Measurements from ENCODE around the gene HOXA10.

HOXA10 gene

DNA sequence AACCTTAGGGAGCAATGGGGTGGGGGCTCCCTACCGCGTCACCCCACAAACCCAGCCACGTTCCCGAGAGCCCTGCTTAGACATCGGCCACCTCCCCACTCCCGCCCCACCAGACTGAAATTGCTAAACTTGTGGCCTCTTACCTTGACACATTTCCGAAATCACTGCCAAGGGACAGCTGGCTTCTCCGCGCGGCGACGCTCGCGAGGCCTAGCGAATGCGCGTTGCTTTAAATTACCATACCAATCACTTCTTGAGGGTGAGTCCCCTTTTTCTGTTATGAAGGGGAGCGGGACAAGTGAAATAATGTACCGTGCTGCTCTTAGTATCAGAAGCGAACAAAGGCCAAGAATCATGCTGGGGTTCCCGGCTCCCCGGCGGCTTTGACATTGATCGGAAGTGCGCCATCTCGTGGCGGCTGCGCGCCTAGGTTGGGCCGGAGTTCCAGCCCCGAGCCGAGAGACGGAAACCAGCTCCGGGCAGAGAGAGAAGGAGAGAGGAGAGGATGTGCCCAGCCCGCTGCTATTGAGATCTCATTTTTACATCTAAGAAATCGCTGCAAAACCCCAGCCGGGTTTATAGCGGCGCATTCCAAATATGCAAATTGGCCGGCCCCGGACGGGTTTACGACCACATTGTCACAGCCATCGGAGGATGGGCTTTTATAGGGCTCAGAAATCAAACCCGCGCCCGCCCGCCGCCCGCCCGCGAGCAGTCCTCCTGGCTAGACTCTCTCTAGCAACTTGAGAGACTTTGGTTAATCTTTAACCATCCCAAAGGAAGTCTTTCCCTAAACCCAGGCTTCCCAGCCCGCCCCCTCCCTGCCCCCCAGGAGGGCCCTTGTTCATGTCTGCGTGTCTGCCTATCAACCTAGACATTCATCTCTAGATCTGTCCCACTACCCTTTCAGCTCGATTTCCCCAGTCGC is 5.6 kb upstream of the HOXA10 start:
- DNase-seq (ENCODE audit: low read depth) = peak; percentile 57

DNA sequence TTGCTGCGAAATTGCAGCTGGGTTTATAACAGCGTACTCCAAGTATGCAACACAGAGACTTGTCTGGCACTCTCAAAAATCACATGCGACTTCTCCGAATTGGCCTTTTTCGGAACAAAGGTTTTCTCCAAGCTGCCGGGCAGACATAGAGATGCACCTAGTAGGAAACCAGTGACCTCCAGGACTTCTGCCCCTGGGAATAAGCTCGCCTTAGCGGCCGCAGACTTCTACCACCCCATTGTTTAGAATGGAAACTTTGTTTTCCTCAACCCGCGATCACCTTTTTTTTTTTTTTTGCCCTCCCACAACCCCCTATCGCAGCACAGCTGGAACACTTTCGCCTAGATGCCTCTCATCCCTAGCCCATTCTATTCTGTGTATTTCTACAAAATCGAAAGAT is 4.9 kb upstream of the HOXA10 start:
- no peak overlapping the region for H3K4me3 ChIP-seq (ENCODE audit: low read length)
- TF ChIP-seq, protein P1, sequence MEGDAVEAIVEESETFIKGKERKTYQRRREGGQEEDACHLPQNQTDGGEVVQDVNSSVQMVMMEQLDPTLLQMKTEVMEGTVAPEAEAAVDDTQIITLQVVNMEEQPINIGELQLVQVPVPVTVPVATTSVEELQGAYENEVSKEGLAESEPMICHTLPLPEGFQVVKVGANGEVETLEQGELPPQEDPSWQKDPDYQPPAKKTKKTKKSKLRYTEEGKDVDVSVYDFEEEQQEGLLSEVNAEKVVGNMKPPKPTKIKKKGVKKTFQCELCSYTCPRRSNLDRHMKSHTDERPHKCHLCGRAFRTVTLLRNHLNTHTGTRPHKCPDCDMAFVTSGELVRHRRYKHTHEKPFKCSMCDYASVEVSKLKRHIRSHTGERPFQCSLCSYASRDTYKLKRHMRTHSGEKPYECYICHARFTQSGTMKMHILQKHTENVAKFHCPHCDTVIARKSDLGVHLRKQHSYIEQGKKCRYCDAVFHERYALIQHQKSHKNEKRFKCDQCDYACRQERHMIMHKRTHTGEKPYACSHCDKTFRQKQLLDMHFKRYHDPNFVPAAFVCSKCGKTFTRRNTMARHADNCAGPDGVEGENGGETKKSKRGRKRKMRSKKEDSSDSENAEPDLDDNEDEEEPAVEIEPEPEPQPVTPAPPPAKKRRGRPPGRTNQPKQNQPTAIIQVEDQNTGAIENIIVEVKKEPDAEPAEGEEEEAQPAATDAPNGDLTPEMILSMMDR (IDR thresholded peaks at IDR 0.05; ENCODE audit: insufficient read depth, low read depth, low read length, missing control alignments) = no peak
- no peak for DNase-seq (ENCODE audit: low read depth)

More for the DNA sequence above, 5.6 kb upstream of the HOXA10 start:
- H3K4me3 ChIP-seq (ENCODE audit: low read length) = no peak overlapping the region
- TF ChIP-seq, protein P1 (IDR thresholded peaks at IDR 0.05; ENCODE audit: insufficient read depth, low read depth, low read length, missing control alignments) = peak; percentile 76

DNA sequence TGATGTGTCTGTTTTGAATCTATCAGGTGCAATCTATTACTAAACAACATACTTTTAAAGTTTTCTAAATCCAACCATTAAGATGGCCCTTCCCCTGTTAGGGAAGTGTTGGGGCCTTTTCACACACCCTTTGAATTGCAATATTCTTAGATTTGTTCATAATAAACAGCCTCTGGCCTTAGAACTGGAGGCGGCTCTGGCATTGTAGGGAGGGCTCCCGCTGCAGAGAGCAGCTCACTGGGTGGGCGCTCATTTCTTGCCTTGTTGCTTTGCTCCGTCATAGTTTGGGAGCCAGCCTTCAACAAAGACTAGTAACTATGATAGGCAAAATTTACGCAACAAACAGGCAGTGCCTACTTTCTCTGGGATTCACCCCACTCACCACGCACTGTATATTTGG is 4.2 kb upstream of the HOXA10 start:
- TF ChIP-seq, protein P1 (IDR thresholded peaks at IDR 0.05; ENCODE audit: insufficient read depth, low read depth, low read length, missing control alignments) = no peak
- DNase-seq (ENCODE audit: low read depth) = no peak
- H3K4me3 ChIP-seq (ENCODE audit: low read length) = no peak overlapping the region

DNA sequence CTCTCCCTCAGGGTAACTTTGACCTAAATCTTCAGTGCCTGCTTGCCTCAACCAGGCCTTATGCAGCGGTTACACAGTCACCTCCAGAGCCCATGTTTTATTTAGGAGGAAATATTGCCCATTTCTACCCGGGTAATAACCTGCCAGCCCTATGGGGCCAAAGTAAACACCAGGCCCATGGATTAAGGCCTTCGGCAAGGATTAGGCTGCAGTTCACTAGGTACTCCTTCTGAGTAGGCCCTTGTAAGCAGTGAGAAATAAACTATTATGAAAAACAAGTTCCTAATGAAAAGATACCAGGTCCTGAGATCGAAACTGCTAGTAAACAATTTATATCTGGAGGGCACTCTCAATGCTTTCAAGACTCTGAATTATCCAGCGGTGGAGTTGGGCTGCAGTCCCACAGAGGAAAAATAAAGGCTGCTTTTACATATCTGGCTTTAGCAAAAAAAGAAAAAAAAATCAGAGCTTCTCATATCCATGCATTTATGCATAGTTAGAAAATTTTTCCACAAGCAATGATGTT is 3.7 kb upstream of the HOXA10 start:
- H3K4me3 ChIP-seq (ENCODE audit: low read length) = no peak overlapping the region
- DNase-seq (ENCODE audit: low read depth) = no peak
- TF ChIP-seq, protein P1 (IDR thresholded peaks at IDR 0.05; ENCODE audit: insufficient read depth, low read depth, low read length, missing control alignments) = no peak

DNA sequence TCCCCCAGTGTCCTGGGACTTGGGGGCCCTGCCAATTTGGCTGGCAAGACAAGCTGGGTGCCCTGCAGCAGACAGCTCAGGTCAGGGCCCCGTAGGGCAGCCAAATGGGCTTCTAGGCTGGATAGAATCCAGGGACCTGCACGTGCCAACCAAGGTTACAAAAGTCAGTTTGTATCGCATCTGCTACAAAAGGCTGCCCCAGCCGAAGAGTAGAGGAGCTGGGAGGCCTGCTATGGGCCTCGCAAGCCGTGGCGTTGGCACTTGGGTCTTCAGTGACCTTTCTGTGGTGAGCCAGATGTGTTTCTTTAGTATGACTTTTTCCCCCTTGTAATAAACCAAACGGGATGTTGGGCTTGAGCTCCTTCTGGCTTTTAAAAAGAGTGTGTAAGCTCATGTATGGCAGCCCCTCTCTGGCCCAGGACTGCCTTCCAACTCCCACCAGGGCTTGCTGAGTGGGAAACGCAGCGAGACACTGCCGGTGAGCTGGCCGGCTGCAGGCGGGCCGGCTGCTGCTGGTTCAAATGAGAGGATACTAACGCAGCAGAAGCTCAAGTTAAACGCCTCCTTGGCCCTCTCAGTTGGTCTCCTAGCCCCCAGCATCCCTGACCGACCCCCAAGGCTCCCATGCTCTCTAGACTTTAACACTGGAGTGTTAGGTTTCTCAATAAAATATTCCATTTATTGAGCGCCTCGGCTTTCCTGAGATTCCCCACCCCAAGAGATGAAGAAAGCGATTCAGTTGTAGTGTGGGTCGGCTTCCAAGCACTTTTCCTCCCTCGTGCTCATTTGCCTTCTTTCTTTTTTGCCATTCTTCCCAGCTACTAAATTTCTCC is 3.1 kb upstream of the HOXA10 start:
- H3K4me3 ChIP-seq (ENCODE audit: low read length) = no peak overlapping the region
- no peak for DNase-seq (ENCODE audit: low read depth)
- TF ChIP-seq, protein P1 (IDR thresholded peaks at IDR 0.05; ENCODE audit: insufficient read depth, low read depth, low read length, missing control alignments) = no peak

DNA sequence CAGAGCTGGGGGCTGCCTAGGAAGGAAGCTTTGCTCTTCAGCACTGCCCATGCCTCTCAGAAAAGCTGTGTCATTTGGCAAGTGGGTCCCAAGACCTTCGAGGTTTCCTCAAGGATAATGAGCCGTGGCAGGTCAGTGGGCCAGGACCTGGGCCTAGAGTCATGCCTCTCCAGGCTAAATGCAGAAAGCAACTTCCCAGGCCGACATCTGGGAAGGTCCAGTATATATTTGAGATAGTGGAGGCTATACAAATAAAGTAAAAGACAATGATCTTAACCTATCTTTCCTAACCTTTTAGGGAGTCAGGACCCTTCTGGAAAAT is 2.4 kb upstream of the HOXA10 start:
- H3K4me3 ChIP-seq (ENCODE audit: low read length) = no peak overlapping the region
- DNase-seq (ENCODE audit: low read depth) = no peak
- TF ChIP-seq, protein P1 (IDR thresholded peaks at IDR 0.05; ENCODE audit: insufficient read depth, low read depth, low read length, missing control alignments) = no peak
